Measurements from ENCODE around the gene AMOTL2.

AMOTL2 gene

GRCh38 chr3:134323966-134324962 is 50.0 kb downstream of the AMOTL2 start:
- no peak overlapping the region for H3K4me3 ChIP-seq (ENCODE audit: low read length)
- no peak for DNase-seq (ENCODE audit: low read depth)
- no peak for TF ChIP-seq CTCF (conservative IDR thresholded peaks at IDR 0.05; ENCODE audit: low read depth, low read length)

GRCh38 chr3:134322286-134322685 is 52.0 kb downstream of the AMOTL2 start:
- TF ChIP-seq CTCF (conservative IDR thresholded peaks at IDR 0.05; ENCODE audit: low read depth, low read length) = no peak
- no peak for DNase-seq (ENCODE audit: low read depth)

GRCh38 chr3:134320749-134321148 is 53.5 kb downstream of the AMOTL2 start:
- no peak for TF ChIP-seq CTCF (conservative IDR thresholded peaks at IDR 0.05; ENCODE audit: low read depth, low read length)
- H3K4me3 ChIP-seq (ENCODE audit: low read length) = no peak overlapping the region
- DNase-seq (ENCODE audit: low read depth) = no peak

More at GRCh38 chr3:134322286-134322685, 52.0 kb downstream of the AMOTL2 start:
- H3K4me3 ChIP-seq (ENCODE audit: low read length) = no peak overlapping the region

- no peak overlapping the region for H3K4me3 ChIP-seq (ENCODE audit: low read length)
- DNase-seq (ENCODE audit: low read depth) = no peak
- TF ChIP-seq CTCF (conservative IDR thresholded peaks at IDR 0.05; ENCODE audit: low read depth, low read length) = no peak
These were observed 54.3 kb downstream of the AMOTL2 start for GRCh38 chr3:134319931-134320330.

GRCh38 chr3:134318166-134318565 is 56.1 kb downstream of the AMOTL2 start:
- no peak for DNase-seq (ENCODE audit: low read depth)
- TF ChIP-seq CTCF (conservative IDR thresholded peaks at IDR 0.05; ENCODE audit: low read depth, low read length) = no peak
- H3K4me3 ChIP-seq (ENCODE audit: low read length) = no peak overlapping the region

GRCh38 chr3:134317106-134317947 is 56.9 kb downstream of the AMOTL2 start:
- no peak overlapping the region for H3K4me3 ChIP-seq (ENCODE audit: low read length)
- no peak for TF ChIP-seq CTCF (conservative IDR thresholded peaks at IDR 0.05; ENCODE audit: low read depth, low read length)
- DNase-seq (ENCODE audit: low read depth) = no peak

All from retinal pigment epithelial cell (primary cell).